Left cardiac atrium (tissue), 4 donors: Measurements from ENCODE around the gene MAPKAPK2. TPM values are rescaled to one million over a fixed set of nuclear protein-coding genes. Genes with fewer than 3 reads are reported as not detected.
"Not testable (repeated sequence)": the region's sequence is repeated elsewhere in the genome, so short reads cannot be mapped to it uniquely, and the experiment has no call there.

Source experiments
- ATAC-seq, 2 donors: fragments of 200-7000 bp; cut with Tn5 transposase; one replicate each; pipeline ENCODE4 v1.9.1; 2020; ENCODE audit warnings: mild to moderate bottlenecking in 2 of 2, moderate library complexity in 2 of 2
- DNase-seq: peaks from one replicate; pipeline ENCODE4 v3.0.0-alpha.2; 2020
- intact Hi-C, 2 donors: fragments of 100-400 bp; cut with DNase I; formaldehyde crosslinking; loops; one replicate each; pipeline versions ENCODE4 v1.14.1 to v1.15.1; 2022 to 2023
- total RNA-seq, 2 donors: library from RNA; stranded (reverse); fragmentation: NEBNext Ultra II Directional; extraction: Animal tissue kit (Norgen Biotek cat#: 25700); gene quantifications; one replicate each; pipeline ENCODE4 v1.2.1, GENCODE V29; 2021
- donor health status: DM: no; HTN: yes; CAD: no.
- donor health status: DM: no; HTN: yes; CAD: no; lungs with severe emphysema.
- donor health status: DM: yes; HTN: yes; CAD: no.
- donor health status: Dilated cardiomyopathy.

Gene MAPKAPK2
- total RNA-seq, 2 donors from 2014 or later, result 154 to 219 TPM

DNA sequence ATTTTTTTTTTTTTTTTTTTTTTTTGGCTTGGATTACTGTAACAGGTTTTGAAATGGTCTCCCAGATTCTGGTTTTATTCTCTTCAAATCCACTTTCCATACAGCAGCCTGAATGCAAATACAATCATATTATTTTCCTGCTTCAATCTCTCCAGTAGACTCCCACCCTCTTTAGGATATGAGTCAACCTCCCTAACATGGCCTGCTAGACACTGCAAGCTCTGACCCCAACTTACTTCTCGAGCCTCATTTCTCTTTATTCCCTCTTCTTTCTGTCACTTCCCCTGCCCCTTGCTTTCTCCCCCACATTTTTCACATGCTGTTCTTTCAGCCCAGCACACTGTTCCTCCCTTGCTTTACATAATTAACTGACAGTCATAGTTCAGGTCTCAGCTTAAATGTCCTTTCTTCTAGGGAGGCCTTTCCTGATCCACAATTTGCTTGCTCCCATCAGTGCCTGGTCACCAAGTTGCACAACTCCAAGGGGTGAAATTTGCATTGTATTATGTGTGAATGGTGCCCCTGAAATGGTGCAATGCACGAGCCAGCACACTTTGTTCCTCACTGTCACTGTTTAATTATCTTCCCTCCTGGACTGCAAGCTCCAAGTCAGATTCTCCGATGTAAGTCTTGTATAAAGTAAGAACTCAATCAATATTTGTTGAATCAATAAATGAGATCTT is 63.8 kb downstream of the MAPKAPK2 start:
- DNase-seq (no peak), ATAC-seq (no peak)
- intact Hi-C loops, result loop anchor here in 1 of 2 donors (10.0 kb wide), 1 partner anchor 166 kb away; no protein-coding TSS in a partner anchor

DNA sequence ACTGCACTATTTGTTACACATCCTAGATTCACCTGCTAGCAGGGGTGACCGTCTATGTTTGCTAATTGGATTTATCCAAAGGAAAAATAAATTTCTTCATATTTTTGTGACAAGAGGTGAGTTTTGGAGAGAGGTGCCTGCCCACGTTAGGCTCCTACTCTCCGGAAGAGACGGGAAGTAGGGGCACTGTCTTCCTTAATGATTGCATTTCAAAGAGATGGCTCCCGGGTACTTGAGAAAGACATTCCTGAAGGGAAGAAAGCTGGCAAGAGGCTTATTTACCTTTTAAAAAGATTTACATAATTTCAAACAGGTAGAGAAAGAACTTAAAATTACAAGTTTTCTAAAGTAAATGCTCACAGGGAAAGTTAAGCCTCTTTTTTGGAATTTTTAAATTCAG is 67.2 kb downstream of the MAPKAPK2 start:
- DNase-seq (no peak), ATAC-seq (no peak)
- intact Hi-C loops, result no loop called here

GRCh38 chr1:206752481-206752880 is 67.8 kb downstream of the MAPKAPK2 start:
- no peak for ATAC-seq
- intact Hi-C loops, result no loop called here
- no peak for DNase-seq

GRCh38 chr1:206753141-206753540 is 68.4 kb downstream of the MAPKAPK2 start:
- intact Hi-C loops, result no loop called here
- ATAC-seq, result no peak
- DNase-seq, result no peak

- peak in 1 of 2 donors; percentile 58 for ATAC-seq
Observed at GRCh38 chr1:206754011-206754410, 69.3 kb downstream of the MAPKAPK2 start.

GRCh38 chr1:206757524-206758266 is 73.0 kb downstream of the MAPKAPK2 start:
- ATAC-seq (peak in 1 of 2 donors; percentile 57), DNase-seq (no peak)
- intact Hi-C loops, result no loop called here

More at GRCh38 chr1:206754011-206754410, 69.3 kb downstream of the MAPKAPK2 start:
- no peak for DNase-seq
- intact Hi-C loops, result no loop called here

DNA sequence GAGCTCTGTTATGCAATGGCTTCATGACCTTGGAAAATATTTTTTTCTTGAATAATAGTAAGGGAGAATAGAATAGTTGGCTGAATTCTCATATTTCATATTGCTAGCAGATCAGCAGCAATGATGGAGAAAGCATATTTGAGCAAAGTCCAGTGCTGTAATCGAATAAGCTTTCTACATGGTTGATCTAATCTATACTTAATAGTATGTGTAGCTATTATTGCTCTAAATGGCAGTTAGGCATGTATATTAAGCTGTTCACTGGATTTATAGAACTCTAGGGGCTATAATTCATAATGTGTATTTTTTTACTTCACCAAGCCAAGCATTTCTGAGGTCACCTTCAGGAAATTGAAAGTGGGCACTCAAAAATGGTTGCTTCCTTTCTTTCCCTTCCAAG is 75.9 kb downstream of the MAPKAPK2 start:
- intact Hi-C loops, result no loop called here

GRCh38 chr1:206761159-206761768 is 76.6 kb downstream of the MAPKAPK2 start:
- no peak for DNase-seq
- no peak for ATAC-seq
- intact Hi-C loops, result no loop called here

More for the DNA sequence above, 75.9 kb downstream of the MAPKAPK2 start:
- DNase-seq, result no peak
- no peak for ATAC-seq

DNA sequence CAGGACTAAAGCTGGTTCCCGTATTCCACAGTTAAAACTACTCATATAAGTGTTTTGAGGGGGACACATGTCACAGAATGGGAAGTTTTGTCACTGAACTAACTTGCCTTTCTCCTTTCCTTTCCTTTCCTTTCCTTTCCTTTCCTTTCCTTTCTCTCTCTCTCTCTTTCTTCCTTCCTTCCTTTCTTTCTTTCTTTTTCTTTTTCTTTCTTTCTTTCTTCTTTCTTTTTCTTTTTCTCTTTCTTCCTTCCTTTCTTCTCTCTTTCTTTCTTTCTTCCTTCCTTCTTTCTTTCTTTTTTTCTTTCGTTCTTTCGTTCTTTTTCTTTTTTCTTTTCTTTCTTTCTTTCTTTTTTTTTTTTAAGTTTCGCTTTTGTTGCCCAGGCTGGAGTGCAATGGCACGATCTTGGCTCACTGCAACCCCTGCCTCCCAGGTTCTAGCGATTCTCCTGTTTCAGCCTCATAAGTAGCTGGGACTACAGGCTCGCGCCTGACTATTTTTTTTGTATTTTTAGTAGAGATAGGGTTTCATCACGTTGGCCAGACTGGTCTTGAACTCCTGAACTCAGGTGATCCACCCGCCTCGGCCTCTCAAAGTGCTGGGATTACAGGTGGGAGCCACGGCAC is 78.1 kb downstream of the MAPKAPK2 start:
- DNase-seq, ATAC-seq, intact Hi-C loops: not testable (repeated sequence)

- DNase-seq, intact Hi-C loops, ATAC-seq: not testable (repeated sequence)
Observed at GRCh38 chr1:206765771-206766170, 81.1 kb downstream of the MAPKAPK2 start.

GRCh38 chr1:206766251-206766856 is 81.6 kb downstream of the MAPKAPK2 start:
- ATAC-seq, result peak; percentile 67 to 79
- DNase-seq, result peak; percentile 43
- intact Hi-C loops, result no loop called here

DNA sequence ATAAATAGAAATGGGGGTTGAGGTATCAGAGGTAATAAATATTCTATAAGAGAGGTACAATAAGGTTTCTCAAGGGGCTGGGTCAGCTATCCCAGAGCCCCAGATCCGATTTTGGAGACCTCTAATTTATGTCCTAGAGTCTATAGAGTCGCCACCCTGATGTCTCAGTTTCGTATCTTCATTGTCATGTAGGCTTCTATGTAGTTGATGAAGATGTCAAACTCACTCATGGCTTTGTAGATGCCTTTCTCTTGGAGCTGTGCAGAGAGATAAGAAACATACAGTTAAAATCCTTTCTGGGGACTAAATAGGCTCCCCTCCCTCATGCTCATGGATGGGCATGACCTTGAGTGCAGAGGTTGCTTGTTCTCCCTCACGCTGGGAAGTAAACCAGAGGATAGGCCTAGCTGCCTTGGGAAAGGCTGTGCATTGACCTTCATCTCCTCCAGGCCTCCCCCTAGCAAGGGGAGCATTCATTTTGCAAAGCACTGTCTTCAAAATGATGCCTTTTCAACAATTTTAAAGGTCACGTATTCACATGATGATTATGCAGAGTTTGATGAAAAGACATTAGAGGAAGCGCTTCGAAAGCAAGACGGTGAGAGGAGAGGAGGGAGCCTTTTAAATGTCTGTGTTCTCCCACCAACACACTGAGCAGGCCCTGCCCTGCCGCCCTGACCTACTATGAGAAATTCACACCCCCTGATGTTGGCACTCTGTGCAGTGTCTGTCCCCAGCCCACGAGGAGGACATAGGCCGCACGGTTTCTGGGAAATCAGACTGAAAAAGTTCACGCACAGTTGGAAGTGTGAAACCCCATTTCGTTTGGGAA is 84.0 kb downstream of the MAPKAPK2 start:
- intact Hi-C loops, result no loop called here
- DNase-seq, result no peak
- no peak for ATAC-seq

GRCh38 chr1:206769304-206769731 is 84.6 kb downstream of the MAPKAPK2 start:
- ATAC-seq (peak in 1 of 2 donors; percentile 55), DNase-seq (no peak)
- intact Hi-C loops, result no loop called here

- ATAC-seq (peak; percentile 35 to 63), DNase-seq (no peak)
- intact Hi-C loops, result no loop called here
Observed at GRCh38 chr1:206770531-206771337, 86.0 kb downstream of the MAPKAPK2 start, which contains the start of gene IL19. TSS of gene IL19 (plus strand) at chr1:206770773. CDS start at chr1:206836663, 65,890 bp downstream.

DNA sequence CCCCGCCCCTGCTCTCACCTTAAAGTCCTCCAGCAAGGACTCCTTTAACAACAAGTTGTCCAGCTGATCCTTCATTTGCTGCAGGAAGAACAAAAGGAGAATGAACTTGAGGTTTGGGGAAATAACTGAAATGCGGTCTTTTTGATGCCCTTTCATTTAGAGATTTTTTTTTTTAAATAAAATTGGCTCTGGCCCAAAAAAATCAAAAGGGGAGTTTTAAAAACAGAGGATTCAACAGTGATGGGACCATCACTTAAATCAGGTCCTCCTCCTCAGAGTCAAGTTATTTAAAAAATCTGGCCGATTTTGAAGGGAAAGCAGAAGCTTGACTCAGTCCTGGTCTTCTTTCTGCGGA is 86.6 kb downstream of the MAPKAPK2 start:
- DNase-seq (no peak), ATAC-seq (no peak)
- intact Hi-C loops, result no loop called here

- intact Hi-C loops, result no loop called here
- DNase-seq (no peak), ATAC-seq (peak; percentile 28 to 75)
Observed at GRCh38 chr1:206772243-206772937, 87.7 kb downstream of the MAPKAPK2 start, which contains the start of gene IL10. TSS of gene IL10 (minus strand) at chr1:206772494. CDS start at chr1:206772435, 59 bp downstream.

DNA sequence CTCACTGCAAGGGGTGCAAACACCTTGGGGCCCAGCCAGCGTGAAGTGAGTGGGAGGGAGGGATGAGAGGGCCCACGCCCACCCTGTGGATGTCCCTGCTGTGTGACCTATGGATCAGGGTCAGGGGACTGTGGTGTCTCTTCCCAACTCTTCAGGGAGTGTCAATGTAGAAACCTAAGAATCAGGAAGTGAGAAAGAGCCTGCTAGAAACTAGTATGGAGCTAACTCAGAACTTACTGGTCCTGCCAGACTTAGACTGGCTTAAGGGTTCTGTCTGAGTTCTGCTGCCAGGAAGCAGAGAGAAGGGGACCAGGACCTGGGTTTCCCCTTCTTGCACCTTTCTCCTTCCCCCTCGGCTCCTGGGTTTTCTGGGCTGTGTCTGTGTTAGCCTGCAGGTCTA is 89.4 kb downstream of the MAPKAPK2 start:
- ATAC-seq (no peak), DNase-seq (no peak)
- intact Hi-C loops, result no loop called here
